ENCODE results near the gene UHRF1.

GRCh38 chr19:4980838-4981680 is 71.8 kb downstream of the UHRF1 start:
- no peak for TF ChIP-seq POLR2A (IDR thresholded peaks at IDR 0.05)
- TF ChIP-seq EP300 (IDR thresholded peaks at IDR 0.05): no peak
